ENCODE data around the gene EGFLAM.

Gene EGFLAM

DNA sequence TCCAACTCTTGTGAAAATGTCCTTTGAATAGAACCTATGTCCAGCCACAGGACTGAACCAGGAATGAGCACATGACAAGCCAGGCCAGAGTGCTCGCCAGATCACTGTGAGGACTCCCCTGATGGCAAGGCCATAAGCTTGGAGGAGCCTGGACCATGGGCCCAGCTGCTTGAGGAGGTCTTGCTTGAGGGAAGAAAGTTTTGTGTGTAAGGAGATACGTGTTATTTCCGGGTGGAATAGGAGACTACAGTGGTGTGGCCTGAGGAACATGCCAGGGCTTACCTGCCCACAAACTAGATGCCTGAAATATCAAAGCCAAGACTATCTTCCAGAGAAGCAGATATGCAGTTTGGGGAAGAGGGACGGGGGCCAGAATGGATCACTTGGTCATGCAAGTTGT is 213.3 kb downstream of the EGFLAM start:
- DNase-seq (ENCODE audit: low spot score), result no peak

- no peak for DNase-seq (ENCODE audit: low spot score)
Observed at GRCh38 chr5:38472541-38472940, 214.2 kb downstream of the EGFLAM start.

GRCh38 chr5:38473008-38473407 is 214.6 kb downstream of the EGFLAM start:
- DNase-seq (ENCODE audit: low spot score), result no peak

- DNase-seq (ENCODE audit: low spot score), result no peak
Observed at GRCh38 chr5:38478166-38478565, 219.8 kb downstream of the EGFLAM start.

DNA sequence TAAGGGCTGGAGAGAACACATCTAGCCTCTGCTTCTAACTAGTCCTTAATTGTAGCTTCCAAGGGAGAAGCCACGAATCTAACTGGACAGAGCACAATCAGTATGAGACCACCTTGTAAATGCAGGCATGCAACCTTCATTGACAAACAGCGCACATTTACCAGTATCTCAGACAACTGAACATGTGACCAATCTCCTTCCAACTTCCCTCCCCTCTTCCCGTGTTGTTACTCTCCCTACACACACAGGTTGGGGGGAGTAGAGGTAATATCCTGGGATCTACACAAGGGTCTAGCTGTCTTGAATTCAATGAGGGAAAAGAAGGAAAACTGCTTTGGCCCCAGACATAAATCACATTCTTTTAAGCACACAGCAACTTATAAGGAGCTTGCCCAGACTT is 220.5 kb downstream of the EGFLAM start:
- no peak for DNase-seq (ENCODE audit: low spot score)

DNA sequence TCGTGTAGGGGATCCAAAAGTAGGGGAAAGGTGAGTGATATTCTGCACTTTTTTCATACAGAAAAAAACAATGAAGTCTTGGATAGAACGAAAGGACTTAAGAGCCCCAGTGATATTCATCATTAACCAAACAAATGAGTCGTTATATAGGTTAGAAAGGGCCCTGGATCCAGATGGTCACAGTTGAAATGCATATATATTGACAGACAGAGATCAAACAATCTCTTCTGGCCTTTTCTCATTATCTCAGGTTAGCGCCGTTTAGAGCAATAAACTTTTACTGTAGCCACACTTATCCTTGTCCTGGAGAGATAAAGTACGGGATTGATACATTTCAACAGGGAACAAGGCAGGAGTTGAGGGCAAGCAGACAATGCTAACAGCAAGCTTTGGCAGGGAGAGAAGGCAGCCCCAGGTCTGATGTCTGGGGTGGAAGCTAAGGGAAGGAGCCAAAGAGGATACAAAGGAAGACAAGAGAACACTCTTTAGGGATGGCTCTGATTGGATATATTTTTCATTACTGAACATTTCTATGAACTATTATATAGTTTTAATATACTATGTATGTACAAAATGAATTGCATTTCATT is 221.1 kb downstream of the EGFLAM start:
- DNase-seq (ENCODE audit: low spot score), result no peak

DNA sequence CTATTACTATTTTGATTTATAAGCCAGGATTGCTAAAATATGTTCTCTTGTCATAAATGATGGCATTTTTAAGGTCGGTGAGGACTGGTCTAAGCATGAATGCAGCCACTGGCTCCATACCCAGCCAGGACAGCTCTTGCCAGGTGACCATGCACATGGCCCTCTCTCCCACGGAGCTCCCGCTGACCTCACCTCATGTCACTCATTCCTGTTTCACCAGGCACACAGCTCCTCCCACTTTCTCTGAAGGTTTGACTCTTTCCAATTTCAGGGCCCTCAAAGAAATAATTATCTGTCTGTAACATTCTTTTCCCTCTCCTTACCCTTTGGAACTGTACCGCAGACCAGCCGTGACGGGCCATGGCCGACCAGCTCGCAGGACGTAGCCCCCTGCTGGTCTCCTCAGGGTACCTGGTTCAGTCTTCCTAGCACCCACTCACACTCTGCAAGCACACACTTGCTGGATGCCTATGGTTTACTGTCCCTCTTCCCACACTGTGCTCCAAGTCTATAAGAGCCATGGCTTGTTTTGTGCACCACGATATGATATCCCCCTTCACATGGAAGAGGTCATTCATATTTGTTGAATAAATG is 225.5 kb downstream of the EGFLAM start:
- DNase-seq (ENCODE audit: low spot score), result no peak

DNA sequence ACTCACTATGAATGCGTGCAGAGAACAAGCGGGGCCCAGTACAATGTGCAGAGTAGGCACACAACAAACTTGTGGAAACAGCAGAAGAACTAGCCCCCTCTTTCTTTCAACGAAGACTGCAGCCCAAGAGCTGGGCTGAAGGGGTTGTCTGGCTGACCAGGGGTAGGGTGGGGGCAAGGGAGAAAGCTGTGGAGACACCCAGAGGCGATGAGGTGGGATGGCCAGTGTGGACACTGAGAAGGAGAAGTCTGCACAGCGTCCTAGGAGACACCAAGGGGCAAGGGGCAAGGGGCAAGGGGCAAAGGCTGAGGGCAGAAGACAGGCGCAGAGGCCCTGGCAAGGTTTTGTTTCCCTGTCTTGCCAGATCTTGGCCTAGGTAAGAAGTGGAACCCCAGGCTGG is 235.8 kb downstream of the EGFLAM start:
- DNase-seq (ENCODE audit: low spot score), result no peak

GRCh38 chr5:38494763-38495162 is 236.4 kb downstream of the EGFLAM start:
- no peak for DNase-seq (ENCODE audit: low spot score)

- DNase-seq (ENCODE audit: low spot score), result no peak
Observed at GRCh38 chr5:38497946-38498345, 239.6 kb downstream of the EGFLAM start.

DNA sequence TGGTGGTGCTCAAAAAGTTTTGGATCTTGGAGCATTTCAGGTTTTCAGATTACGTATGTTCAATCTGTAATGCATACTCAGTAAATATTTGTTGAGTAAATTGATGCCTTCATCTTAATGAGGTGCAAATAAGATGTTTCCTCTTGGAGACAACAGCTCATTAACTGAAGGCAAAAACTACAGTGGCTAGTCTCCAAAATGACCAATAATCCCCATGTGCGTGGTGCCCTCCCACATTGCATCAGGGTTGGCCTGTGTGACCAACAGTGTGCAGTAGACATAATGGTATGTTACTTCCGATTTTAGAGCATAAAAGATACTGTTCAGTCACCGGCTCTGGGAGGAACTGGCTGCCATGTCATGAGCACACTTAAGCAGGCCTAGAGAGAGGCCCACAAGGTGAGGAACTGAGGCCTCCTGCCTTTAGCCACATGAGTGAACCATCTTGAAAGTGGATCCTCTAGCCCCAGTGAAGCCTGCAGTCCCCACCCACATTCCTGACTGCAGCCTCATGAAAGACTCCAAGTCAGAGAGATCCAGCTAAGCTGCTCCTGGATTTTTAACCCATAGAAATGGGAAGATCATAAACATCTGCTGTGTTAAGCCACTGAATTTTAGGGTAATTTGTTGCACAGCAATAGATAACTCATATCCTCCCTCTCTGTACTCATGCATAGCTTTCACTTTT is 242.4 kb downstream of the EGFLAM start:
- no peak for DNase-seq (ENCODE audit: low spot score)

GRCh38 chr5:38506302-38506701 is 247.9 kb downstream of the EGFLAM start:
- no peak for DNase-seq (ENCODE audit: low spot score)

- DNase-seq (ENCODE audit: low spot score), result no peak
Observed at GRCh38 chr5:38509185-38509584, 250.8 kb downstream of the EGFLAM start.

Data from HuH-7.5 (cell line).